ENCODE data around the gene OR10A3. TPM values are rescaled to one million over a fixed set of nuclear protein-coding genes. Genes with fewer than 3 reads are reported as not detected.
"Not testable (repeated sequence)": the region's sequence is repeated elsewhere in the genome, so short reads cannot be mapped to it uniquely, and the experiment has no call there.

OR10A3 gene
- total RNA-seq (not detected), polyA plus RNA-seq (ENCODE audit: insufficient read length in 2 of 2) (under 1 TPM in 1 of 2 donors, not detected in 1; 0.08 TPM)
- long read RNA-seq, donor 1: 0 reads
- long read RNA-seq, donor 2: 0 reads
- long read RNA-seq, donor 3, partial matches to known transcripts: 0 of 1 reads
- long read RNA-seq, donor 3, other reads (novel, unspliced or antisense): 0 of 1 reads
- long read RNA-seq, donor 4: 0 reads

GRCh38 chr11:7941608-7942007 lies at the start of gene OR10A3:
TSS of gene OR10A3 (minus strand) at chr11:7941708. CDS start at chr11:7939520, 2,188 bp downstream.
- H3K27ac ChIP-seq (ENCODE audit: low read depth, low read length): no peak within 1 kb of the TSS
- WGBS (ENCODE audit: insufficient coverage): no CpG with 5 or more reads among the region's 2 CpGs

GRCh38 chr11:7987560-7987883 lies 46.0 kb upstream of the OR10A3 start:
- not testable (repeated sequence) for H3K27ac ChIP-seq (ENCODE audit: low read depth, low read length); H3K27me3 ChIP-seq (ENCODE audit: control insufficient read depth, insufficient read depth, low read length); H3K4me1 ChIP-seq (ENCODE audit: control insufficient read depth, insufficient read depth, low read length); H3K9me3 ChIP-seq (ENCODE audit: control insufficient read depth, insufficient read depth, low read length); DNase-seq (ENCODE audit: low read depth in 4 of 6, low spot score in 6 of 6); H3K36me3 ChIP-seq (ENCODE audit: control insufficient read depth, insufficient read depth, low read length)
- H3K4me3 ChIP-seq (ENCODE audit: low read depth, low read length): peak overlapping the region; percentile 64
- WGBS (ENCODE audit: insufficient coverage): 0% methylated on average over 1 of the region's 13 CpGs

More at GRCh38 chr11:7941608-7942007, at the start of gene OR10A3:
- no peaks in the 10 kb centered on the region for H3K27me3 ChIP-seq (ENCODE audit: control insufficient read depth, insufficient read depth, low read length)
- no peak for DNase-seq (ENCODE audit: low read depth in 4 of 6, low spot score in 6 of 6)
- H3K4me3 ChIP-seq (ENCODE audit: low read depth, low read length): no peak within 1 kb of the TSS
- H3K4me1 ChIP-seq (ENCODE audit: control insufficient read depth, insufficient read depth, low read length): no peaks in the 10 kb centered on the region
- no peaks in the 10 kb centered on the region for H3K9me3 ChIP-seq (ENCODE audit: control insufficient read depth, insufficient read depth, low read length)
- no peaks in the 10 kb centered on the region for H3K36me3 ChIP-seq (ENCODE audit: control insufficient read depth, insufficient read depth, low read length)

GRCh38 chr11:7986768-7987559 lies 45.5 kb upstream of the OR10A3 start, which contains the start of gene EIF3F:
TSS of gene EIF3F (plus strand) at chr11:7987337. CDS start at chr11:7987353, 16 bp downstream.
- no peaks in the 10 kb centered on the region for H3K9me3 ChIP-seq (ENCODE audit: control insufficient read depth, insufficient read depth, low read length)
- under 1% methylated on average over 45 of the region's 47 CpGs for WGBS (ENCODE audit: insufficient coverage)
- peak; percentile 97 to 100 (median 98) for DNase-seq (ENCODE audit: low read depth in 4 of 6, low spot score in 6 of 6)
- H3K27ac ChIP-seq (ENCODE audit: low read depth, low read length): peak within 1 kb of the TSS; percentile 66
- H3K36me3 ChIP-seq (ENCODE audit: control insufficient read depth, insufficient read depth, low read length): peaks cover 4% of the 10 kb centered on the region
- no peaks in the 10 kb centered on the region for H3K27me3 ChIP-seq (ENCODE audit: control insufficient read depth, insufficient read depth, low read length)
- H3K4me3 ChIP-seq (ENCODE audit: low read depth, low read length): peak within 1 kb of the TSS; percentile 64
- H3K4me1 ChIP-seq (ENCODE audit: control insufficient read depth, insufficient read depth, low read length): peaks cover 5% of the 10 kb centered on the region

- Histone ChIP-seq H3K27ac (ENCODE audit: low read depth, low read length) (no peak overlapping the region), H3K4me1 (ENCODE audit: control insufficient read depth, insufficient read depth, low read length) (peaks cover 5% of the 10 kb centered on the region), H3K27me3 (ENCODE audit: control insufficient read depth, insufficient read depth, low read length) (no peaks in the 10 kb centered on the region), H3K9me3 (ENCODE audit: control insufficient read depth, insufficient read depth, low read length) (no peaks in the 10 kb centered on the region), H3K36me3 (ENCODE audit: control insufficient read depth, insufficient read depth, low read length) (no peaks in the 10 kb centered on the region), H3K4me3 (ENCODE audit: low read depth, low read length) (no peak overlapping the region)
- no peak for DNase-seq (ENCODE audit: low read depth in 4 of 6, low spot score in 6 of 6)
- WGBS (ENCODE audit: insufficient coverage): 75% methylated on average over 7 of the region's 7 CpGs
Measured at GRCh38 chr11:7983832-7984590, 42.5 kb upstream of the OR10A3 start.

- Histone ChIP-seq H3K4me3 (ENCODE audit: low read depth, low read length) (no peak overlapping the region), H3K9me3 (ENCODE audit: control insufficient read depth, insufficient read depth, low read length) (no peaks in the 10 kb centered on the region), H3K27me3 (ENCODE audit: control insufficient read depth, insufficient read depth, low read length) (no peaks in the 10 kb centered on the region), H3K36me3 (ENCODE audit: control insufficient read depth, insufficient read depth, low read length) (no peaks in the 10 kb centered on the region), H3K4me1 (ENCODE audit: control insufficient read depth, insufficient read depth, low read length) (peaks cover 5% of the 10 kb centered on the region), H3K27ac (ENCODE audit: low read depth, low read length) (no peak overlapping the region)
- DNase-seq (ENCODE audit: low read depth in 4 of 6, low spot score in 6 of 6): no peak
- no CpG with 5 or more reads among the region's 1 CpG for WGBS (ENCODE audit: insufficient coverage)
Measured at GRCh38 chr11:7982582-7983119, 41.1 kb upstream of the OR10A3 start.

GRCh38 chr11:7981619-7982157 lies 40.2 kb upstream of the OR10A3 start:
- WGBS (ENCODE audit: insufficient coverage): no CpG with 5 or more reads among the region's 1 CpG
- no peak overlapping the region for H3K27ac ChIP-seq (ENCODE audit: low read depth, low read length)
- H3K27me3 ChIP-seq (ENCODE audit: control insufficient read depth, insufficient read depth, low read length): no peaks in the 10 kb centered on the region
- no peak overlapping the region for H3K4me3 ChIP-seq (ENCODE audit: low read depth, low read length)
- no peaks in the 10 kb centered on the region for H3K36me3 ChIP-seq (ENCODE audit: control insufficient read depth, insufficient read depth, low read length)
- no peaks in the 10 kb centered on the region for H3K9me3 ChIP-seq (ENCODE audit: control insufficient read depth, insufficient read depth, low read length)
- peak in 1 of 6 donors; percentile 12 for DNase-seq (ENCODE audit: low read depth in 4 of 6, low spot score in 6 of 6)
- peaks cover 3% of the 10 kb centered on the region for H3K4me1 ChIP-seq (ENCODE audit: control insufficient read depth, insufficient read depth, low read length)

- Histone ChIP-seq H3K27ac (ENCODE audit: low read depth, low read length) (no peak overlapping the region), H3K27me3 (ENCODE audit: control insufficient read depth, insufficient read depth, low read length) (no peaks in the 10 kb centered on the region), H3K9me3 (ENCODE audit: control insufficient read depth, insufficient read depth, low read length) (no peaks in the 10 kb centered on the region), H3K4me1 (ENCODE audit: control insufficient read depth, insufficient read depth, low read length) (no peaks in the 10 kb centered on the region), H3K4me3 (ENCODE audit: low read depth, low read length) (no peak overlapping the region), H3K36me3 (ENCODE audit: control insufficient read depth, insufficient read depth, low read length) (no peaks in the 10 kb centered on the region)
- WGBS (ENCODE audit: insufficient coverage): 96% methylated on average over 3 of the region's 5 CpGs
- no peak for DNase-seq (ENCODE audit: low read depth in 4 of 6, low spot score in 6 of 6)
Measured at GRCh38 chr11:7977232-7977917, 35.9 kb upstream of the OR10A3 start.

GRCh38 chr11:7974668-7975067 lies 33.2 kb upstream of the OR10A3 start:
- no peak overlapping the region for H3K27ac ChIP-seq (ENCODE audit: low read depth, low read length)
- H3K36me3 ChIP-seq (ENCODE audit: control insufficient read depth, insufficient read depth, low read length): no peaks in the 10 kb centered on the region
- no peaks in the 10 kb centered on the region for H3K27me3 ChIP-seq (ENCODE audit: control insufficient read depth, insufficient read depth, low read length)
- no peaks in the 10 kb centered on the region for H3K4me1 ChIP-seq (ENCODE audit: control insufficient read depth, insufficient read depth, low read length)
- no peak overlapping the region for H3K4me3 ChIP-seq (ENCODE audit: low read depth, low read length)
- 100% methylated on average over 1 of the region's 2 CpGs for WGBS (ENCODE audit: insufficient coverage)
- DNase-seq (ENCODE audit: low read depth in 4 of 6, low spot score in 6 of 6): no peak
- H3K9me3 ChIP-seq (ENCODE audit: control insufficient read depth, insufficient read depth, low read length): no peaks in the 10 kb centered on the region

GRCh38 chr11:7973011-7973410 lies 31.5 kb upstream of the OR10A3 start:
- DNase-seq (ENCODE audit: low read depth in 4 of 6, low spot score in 6 of 6): no peak

More at GRCh38 chr11:7973011-7973410, 31.5 kb upstream of the OR10A3 start:
- H3K9me3 ChIP-seq (ENCODE audit: control insufficient read depth, insufficient read depth, low read length): no peaks in the 10 kb centered on the region
- no peaks in the 10 kb centered on the region for H3K36me3 ChIP-seq (ENCODE audit: control insufficient read depth, insufficient read depth, low read length)
- no peaks in the 10 kb centered on the region for H3K4me1 ChIP-seq (ENCODE audit: control insufficient read depth, insufficient read depth, low read length)
- no peak overlapping the region for H3K4me3 ChIP-seq (ENCODE audit: low read depth, low read length)
- 90% methylated on average over 1 of the region's 5 CpGs for WGBS (ENCODE audit: insufficient coverage)
- H3K27me3 ChIP-seq (ENCODE audit: control insufficient read depth, insufficient read depth, low read length): no peaks in the 10 kb centered on the region
- H3K27ac ChIP-seq (ENCODE audit: low read depth, low read length): no peak overlapping the region

Data from spinal cord (tissue), 10 donors.